K562 (cell line): ENCODE data around the gene LLGL2. TPM values are rescaled to one million over a fixed set of nuclear protein-coding genes. Genes with fewer than 3 reads are reported as not detected.

Experiments
- ASH1L ChIP-seq: fragments of 450-650 bp; IDR thresholded peaks from 2 replicates; pipeline ENCODE4 v1.6.1; 2018; ENCODE audit warnings: borderline replicate concordance, mild to moderate bottlenecking, low read depth; ENCODE audit not compliant: partially characterized antibody
- E2F3 ChIP-seq: fragments of 250-450 bp; sonication (Bioruptor Pico); IDR thresholded peaks from 2 replicates; pipeline ENCODE4 v1.4.0; 2020; ENCODE audit warnings: mild to moderate bottlenecking
- ESRRB ChIP-seq: fragments of 250-450 bp; sonication (Bioruptor Pico); IDR thresholded peaks from 2 replicates; pipeline ENCODE4 v1.5.0; 2020; ENCODE audit warnings: mild to moderate bottlenecking, moderate library complexity, borderline replicate concordance
- GATA2 ChIP-seq: sonication (generic); formaldehyde crosslinking; IDR thresholded peaks from 2 replicates; pipeline ENCODE4 v1.4.0; 2020; ENCODE audit warnings: mild to moderate bottlenecking, missing genetic modification reagents
- GATAD2A ChIP-seq: fragments of 450-650 bp; IDR thresholded peaks from 2 replicates; pipeline ENCODE4 v1.6.1; 2017
- GATAD2B ChIP-seq: fragments of 450-650 bp; IDR thresholded peaks from 2 replicates; pipeline ENCODE4 v1.6.1; 2017; ENCODE audit warnings: mild to moderate bottlenecking, borderline replicate concordance
- HDAC3 ChIP-seq: fragments of 450-650 bp; IDR thresholded peaks from 2 replicates; pipeline ENCODE4 v1.6.1; 2018; ENCODE audit warnings: borderline replicate concordance, mild to moderate bottlenecking, moderate library complexity; ENCODE audit not compliant: partially characterized antibody
- HNRNPH1 ChIP-seq: fragments of 200-400 bp; formaldehyde crosslinking; optimal IDR thresholded peaks from 2 replicates; pipeline ENCODE3; 2017; ENCODE audit warnings: low read depth, mild to moderate bottlenecking, low read length, moderate library complexity
- KHSRP ChIP-seq: fragments of 450-650 bp; IDR thresholded peaks from 2 replicates; pipeline ENCODE4 v1.6.1; 2017
- LEF1 ChIP-seq: fragments of 450-650 bp; IDR thresholded peaks from 2 replicates; pipeline ENCODE4 v1.6.1; 2016; ENCODE audit warnings: mild to moderate bottlenecking
- NCOR1 ChIP-seq: fragments of 450-650 bp; IDR thresholded peaks from 2 replicates; pipeline ENCODE4 v1.6.1; 2016; ENCODE audit warnings: mild to moderate bottlenecking, moderate library complexity
- PHB2 ChIP-seq: fragments of 450-650 bp; IDR thresholded peaks from 2 replicates; pipeline ENCODE4 v1.6.1; 2017; ENCODE audit warnings: low read depth
- PHF8 ChIP-seq: fragments of 200-600 bp; sonication (generic); IDR thresholded peaks from 2 replicates; pipeline ENCODE4 v1.6.1; 2012; ENCODE audit warnings: mixed run types, mild to moderate bottlenecking, inconsistent platforms, low read length, moderate library complexity, borderline replicate concordance
- SMARCA5 ChIP-seq: fragments of 450-650 bp; IDR thresholded peaks from 2 replicates; pipeline ENCODE4 v1.6.1; 2016
- SNRNP70 ChIP-seq: fragments of 200-400 bp; formaldehyde crosslinking; optimal IDR thresholded peaks from 2 replicates; pipeline ENCODE3; 2017; ENCODE audit warnings: low read depth, low read length
- TAF1 ChIP-seq: IDR thresholded peaks from 2 replicates; pipeline ENCODE4 v1.6.1; 2011; ENCODE audit warnings: mild to moderate bottlenecking, low read length, moderate library complexity; ENCODE audit not compliant: insufficient read depth, control insufficient read depth, severe bottlenecking; ENCODE audit errors: extremely low read depth
- polyA plus RNA-seq, 8 experiments: library from polyadenylated mRNA; depleted of rRNA in 4 of 8; stranded (reverse) in 5 of 8; unstranded in 3 of 8; fragments of >200 nt; fragmentation: Nextera tagmentation in 2 of 8; fragmentation: Illumina TruSeq in 1 of 8; extraction: Ambion mirVana in 2 of 8; extraction: Trizol in 1 of 8; gene quantifications; 2 replicates each; pipeline versions ENCODE4 v1.2.1 to v1.2.3, GENCODE V29; 2011 to 2014; ENCODE audit warnings: inconsistent platforms in 1 of 8, missing spikeins in 1 of 8
- total RNA-seq, 7 experiments: library from RNA; depleted of rRNA in 6 of 7; stranded (reverse); fragments of >200 nt in 6 of 7; fragmentation: Illumina TruSeq in 2 of 7; extraction: Trizol in 2 of 7; gene quantifications; 2 replicates each; pipeline versions ENCODE4 v1.2.1 to v1.2.3, GENCODE V29; 2011 to 2021; ENCODE audit warnings: low replicate concordance in 1 of 7
- TF ChIP-seq, protein P1 (sequence below): fragments of 450-650 bp; IDR thresholded peaks from 2 replicates; pipeline ENCODE4 v1.6.1; 2016; ENCODE audit warnings: borderline replicate concordance
- TF ChIP-seq, protein P2 (sequence below): fragments of 450-650 bp; IDR thresholded peaks from 2 replicates; pipeline ENCODE4 v1.6.1; 2016; ENCODE audit warnings: low read depth, mild to moderate bottlenecking, moderate library complexity
- TF ChIP-seq, protein P3 (sequence below): fragments of 450-650 bp; IDR thresholded peaks from 2 replicates; pipeline ENCODE4 v1.7.1; 2018; ENCODE audit warnings: mild to moderate bottlenecking, low read depth; ENCODE audit not compliant: partially characterized antibody
- TF ChIP-seq, protein P4 (sequence below): fragments of 450-650 bp; formaldehyde crosslinking; IDR thresholded peaks from 2 replicates; pipeline ENCODE4 v1.4.0; 2022; ENCODE audit warnings: missing genetic modification characterization
- TF ChIP-seq, protein P5 (sequence below): IDR thresholded peaks from 2 replicates; pipeline ENCODE4 v1.6.1; 2016; ENCODE audit warnings: missing genetic modification characterization, missing compliant biosample characterization

Gene LLGL2
- total and polyA plus RNA-seq, 9 of the 15 experiments (the other 6 are each of a cell fraction or from before 2014, with no cell fraction given): 0.32 to 24.4 (median 10.2) TPM

DNA sequence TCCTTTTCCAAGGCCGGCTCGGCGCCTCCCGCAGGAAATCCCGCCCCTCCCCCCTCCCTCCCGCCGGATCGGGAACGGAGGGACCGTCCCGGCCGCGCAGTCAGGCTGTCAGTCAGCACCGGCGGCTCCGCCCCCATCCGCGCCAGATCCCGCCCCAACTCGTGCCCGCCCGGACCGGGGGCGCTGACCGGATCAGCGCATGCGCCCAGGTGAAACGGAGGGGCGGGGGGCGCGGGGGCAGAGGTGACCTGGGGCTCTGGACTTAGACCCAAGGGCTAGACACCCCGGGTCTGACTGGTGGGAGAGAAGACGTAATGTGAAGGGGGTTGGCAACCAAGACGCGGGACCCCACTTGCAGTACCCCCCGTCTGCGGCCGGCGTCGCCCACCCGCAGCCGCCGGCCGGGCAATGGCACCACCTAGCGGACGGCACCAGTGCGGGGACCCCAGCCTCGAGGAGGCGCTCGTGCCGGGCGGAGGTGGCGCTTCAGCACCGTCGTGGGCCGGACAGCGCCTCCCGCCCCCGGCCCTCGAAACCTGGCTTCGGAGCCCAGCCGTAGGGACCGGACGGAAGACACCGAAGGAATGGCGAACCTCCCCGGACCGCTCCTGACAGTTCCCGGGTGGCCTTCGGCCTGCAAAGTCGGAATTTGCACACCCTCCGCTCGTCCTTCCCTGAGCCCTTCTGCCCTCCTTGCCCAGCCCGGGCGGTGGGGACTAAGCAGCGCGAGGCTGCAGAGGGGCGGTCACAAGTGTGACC lies 9.8 kb upstream of the LLGL2 start, which contains the start of gene CASKIN2 (continued):
- TF ChIP-seq, protein P1, sequence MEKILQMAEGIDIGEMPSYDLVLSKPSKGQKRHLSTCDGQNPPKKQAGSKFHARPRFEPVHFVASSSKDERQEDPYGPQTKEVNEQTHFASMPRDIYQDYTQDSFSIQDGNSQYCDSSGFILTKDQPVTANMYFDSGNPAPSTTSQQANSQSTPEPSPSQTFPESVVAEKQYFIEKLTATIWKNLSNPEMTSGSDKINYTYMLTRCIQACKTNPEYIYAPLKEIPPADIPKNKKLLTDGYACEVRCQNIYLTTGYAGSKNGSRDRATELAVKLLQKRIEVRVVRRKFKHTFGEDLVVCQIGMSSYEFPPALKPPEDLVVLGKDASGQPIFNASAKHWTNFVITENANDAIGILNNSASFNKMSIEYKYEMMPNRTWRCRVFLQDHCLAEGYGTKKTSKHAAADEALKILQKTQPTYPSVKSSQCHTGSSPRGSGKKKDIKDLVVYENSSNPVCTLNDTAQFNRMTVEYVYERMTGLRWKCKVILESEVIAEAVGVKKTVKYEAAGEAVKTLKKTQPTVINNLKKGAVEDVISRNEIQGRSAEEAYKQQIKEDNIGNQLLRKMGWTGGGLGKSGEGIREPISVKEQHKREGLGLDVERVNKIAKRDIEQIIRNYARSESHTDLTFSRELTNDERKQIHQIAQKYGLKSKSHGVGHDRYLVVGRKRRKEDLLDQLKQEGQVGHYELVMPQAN: peak; percentile 98
- peak; percentile 10 for TF ChIP-seq TAF1
- no peak; the same call in none of the 2 replicates for TF ChIP-seq E2F3 (CRISPR knock-in tag)
- TF ChIP-seq PHB2: no peak
- peak; percentile 88; the same call in 1 of the 2 replicates for TF ChIP-seq GATAD2A
- TF ChIP-seq GATA2 (CRISPR knock-in tag): no peak
- TF ChIP-seq HDAC3: no peak
- TF ChIP-seq, protein P2, sequence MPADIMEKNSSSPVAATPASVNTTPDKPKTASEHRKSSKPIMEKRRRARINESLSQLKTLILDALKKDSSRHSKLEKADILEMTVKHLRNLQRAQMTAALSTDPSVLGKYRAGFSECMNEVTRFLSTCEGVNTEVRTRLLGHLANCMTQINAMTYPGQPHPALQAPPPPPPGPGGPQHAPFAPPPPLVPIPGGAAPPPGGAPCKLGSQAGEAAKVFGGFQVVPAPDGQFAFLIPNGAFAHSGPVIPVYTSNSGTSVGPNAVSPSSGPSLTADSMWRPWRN: no peak
- no peak for TF ChIP-seq ASH1L
- TF ChIP-seq, protein P3, sequence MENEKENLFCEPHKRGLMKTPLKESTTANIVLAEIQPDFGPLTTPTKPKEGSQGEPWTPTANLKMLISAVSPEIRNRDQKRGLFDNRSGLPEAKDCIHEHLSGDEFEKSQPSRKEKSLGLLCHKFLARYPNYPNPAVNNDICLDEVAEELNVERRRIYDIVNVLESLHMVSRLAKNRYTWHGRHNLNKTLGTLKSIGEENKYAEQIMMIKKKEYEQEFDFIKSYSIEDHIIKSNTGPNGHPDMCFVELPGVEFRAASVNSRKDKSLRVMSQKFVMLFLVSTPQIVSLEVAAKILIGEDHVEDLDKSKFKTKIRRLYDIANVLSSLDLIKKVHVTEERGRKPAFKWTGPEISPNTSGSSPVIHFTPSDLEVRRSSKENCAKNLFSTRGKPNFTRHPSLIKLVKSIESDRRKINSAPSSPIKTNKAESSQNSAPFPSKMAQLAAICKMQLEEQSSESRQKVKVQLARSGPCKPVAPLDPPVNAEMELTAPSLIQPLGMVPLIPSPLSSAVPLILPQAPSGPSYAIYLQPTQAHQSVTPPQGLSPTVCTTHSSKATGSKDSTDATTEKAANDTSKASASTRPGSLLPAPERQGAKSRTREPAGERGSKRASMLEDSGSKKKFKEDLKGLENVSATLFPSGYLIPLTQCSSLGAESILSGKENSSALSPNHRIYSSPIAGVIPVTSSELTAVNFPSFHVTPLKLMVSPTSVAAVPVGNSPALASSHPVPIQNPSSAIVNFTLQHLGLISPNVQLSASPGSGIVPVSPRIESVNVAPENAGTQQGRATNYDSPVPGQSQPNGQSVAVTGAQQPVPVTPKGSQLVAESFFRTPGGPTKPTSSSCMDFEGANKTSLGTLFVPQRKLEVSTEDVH: peak; percentile 25
- TF ChIP-seq ESRRB (CRISPR knock-in tag): no peak
- no peak for TF ChIP-seq LEF1
- TF ChIP-seq PHF8: peak; percentile 2; the same call in 1 of the 2 replicates
- TF ChIP-seq GATAD2B: peak; percentile 84; the same call in 1 of the 2 replicates
- TF ChIP-seq, protein P4, sequence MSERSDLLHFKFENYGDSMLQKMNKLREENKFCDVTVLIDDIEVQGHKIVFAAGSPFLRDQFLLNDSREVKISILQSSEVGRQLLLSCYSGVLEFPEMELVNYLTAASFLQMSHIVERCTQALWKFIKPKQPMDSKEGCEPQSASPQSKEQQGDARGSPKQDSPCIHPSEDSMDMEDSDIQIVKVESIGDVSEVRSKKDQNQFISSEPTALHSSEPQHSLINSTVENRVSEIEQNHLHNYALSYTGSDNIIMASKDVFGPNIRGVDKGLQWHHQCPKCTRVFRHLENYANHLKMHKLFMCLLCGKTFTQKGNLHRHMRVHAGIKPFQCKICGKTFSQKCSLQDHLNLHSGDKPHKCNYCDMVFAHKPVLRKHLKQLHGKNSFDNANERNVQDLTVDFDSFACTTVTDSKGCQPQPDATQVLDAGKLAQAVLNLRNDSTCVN (CRISPR knock-in tag): no peak
- no peak for TF ChIP-seq HNRNPH1
- TF ChIP-seq SMARCA5: no peak
- TF ChIP-seq, protein P5, sequence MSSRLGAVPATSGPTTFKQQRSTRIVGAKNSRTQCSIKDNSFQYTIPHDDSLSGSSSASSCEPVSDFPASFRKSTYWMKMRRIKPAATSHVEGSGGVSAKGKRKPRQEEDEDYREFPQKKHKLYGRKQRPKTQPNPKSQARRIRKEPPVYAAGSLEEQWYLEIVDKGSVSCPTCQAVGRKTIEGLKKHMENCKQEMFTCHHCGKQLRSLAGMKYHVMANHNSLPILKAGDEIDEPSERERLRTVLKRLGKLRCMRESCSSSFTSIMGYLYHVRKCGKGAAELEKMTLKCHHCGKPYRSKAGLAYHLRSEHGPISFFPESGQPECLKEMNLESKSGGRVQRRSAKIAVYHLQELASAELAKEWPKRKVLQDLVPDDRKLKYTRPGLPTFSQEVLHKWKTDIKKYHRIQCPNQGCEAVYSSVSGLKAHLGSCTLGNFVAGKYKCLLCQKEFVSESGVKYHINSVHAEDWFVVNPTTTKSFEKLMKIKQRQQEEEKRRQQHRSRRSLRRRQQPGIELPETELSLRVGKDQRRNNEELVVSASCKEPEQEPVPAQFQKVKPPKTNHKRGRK: no peak
- no peak for TF ChIP-seq KHSRP
- no peak for TF ChIP-seq SNRNP70
- no peak for TF ChIP-seq NCOR1
